COR-L47 (cell line): Measurements from ENCODE around the gene UNC5B.

Experiments used
- DNase-seq: peaks from one replicate; lab custom pipeline; 2025; lab: John Stamatoyannopoulos, UW

Gene UNC5B

DNA sequence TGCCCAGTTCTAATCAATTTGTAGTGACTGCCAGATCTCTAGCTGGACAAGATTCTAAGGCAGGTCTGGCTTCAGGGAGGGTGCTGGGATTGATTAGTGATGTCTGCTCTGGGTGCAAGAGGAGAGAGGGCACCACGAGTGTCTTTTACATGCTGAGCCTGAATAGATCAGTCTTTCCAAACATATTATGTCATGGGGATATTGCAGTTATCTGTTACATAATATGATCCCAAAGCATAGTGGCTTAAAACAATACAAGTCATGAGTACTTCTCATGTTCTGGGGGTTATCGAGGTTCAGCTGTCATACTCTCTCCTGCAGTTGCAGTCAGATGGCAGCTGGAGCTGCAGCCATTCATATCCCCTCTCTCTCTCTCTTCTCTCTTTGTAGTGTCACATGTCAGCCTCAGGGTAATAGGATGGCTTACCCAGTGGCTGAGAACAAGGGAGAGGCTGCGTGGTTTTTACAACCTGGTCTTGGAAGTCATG lies 132.7 kb downstream of the UNC5B start:
- DNase-seq: no peak

DNA sequence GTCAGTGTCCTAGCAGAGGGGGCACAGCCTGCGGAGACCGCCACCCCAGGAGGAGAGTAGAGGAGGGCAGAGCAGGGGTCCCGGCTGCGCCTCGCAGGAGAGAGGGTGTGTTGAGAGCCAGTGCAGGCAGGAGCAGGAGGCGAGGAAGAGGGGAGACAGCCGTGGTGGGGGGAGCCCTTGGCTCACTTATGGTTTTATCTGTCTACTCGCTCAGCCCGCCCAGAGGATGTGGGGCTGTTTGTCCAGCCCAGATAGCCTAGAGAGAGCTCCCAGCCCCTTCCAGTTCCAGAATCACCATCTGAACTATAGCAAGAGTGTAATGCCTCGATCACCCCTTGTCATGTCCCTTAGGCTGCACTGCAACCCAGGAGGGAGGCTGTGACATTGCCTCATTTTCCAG lies 133.3 kb downstream of the UNC5B start:
- DNase-seq: no peak

DNA sequence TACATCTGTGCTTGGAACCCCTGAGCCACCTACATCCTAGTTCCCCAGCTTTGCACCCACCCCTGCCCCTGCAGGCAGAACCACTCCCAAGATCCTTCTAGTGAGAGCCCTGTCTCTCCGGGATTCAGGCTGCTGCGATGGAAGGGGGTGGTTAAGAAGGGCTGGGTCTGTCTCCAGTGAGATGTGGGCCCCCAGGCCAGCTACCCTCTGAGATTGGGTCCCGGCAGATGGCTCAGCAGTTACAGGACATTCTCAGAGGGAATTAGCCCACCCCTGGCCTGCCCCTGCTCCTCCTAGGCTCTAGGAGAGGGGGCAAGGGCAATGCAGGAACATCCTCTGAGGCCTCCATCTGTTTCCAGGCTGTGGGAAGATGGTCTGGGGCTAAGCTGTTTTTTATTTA lies 134.4 kb downstream of the UNC5B start:
- DNase-seq: no peak

DNA sequence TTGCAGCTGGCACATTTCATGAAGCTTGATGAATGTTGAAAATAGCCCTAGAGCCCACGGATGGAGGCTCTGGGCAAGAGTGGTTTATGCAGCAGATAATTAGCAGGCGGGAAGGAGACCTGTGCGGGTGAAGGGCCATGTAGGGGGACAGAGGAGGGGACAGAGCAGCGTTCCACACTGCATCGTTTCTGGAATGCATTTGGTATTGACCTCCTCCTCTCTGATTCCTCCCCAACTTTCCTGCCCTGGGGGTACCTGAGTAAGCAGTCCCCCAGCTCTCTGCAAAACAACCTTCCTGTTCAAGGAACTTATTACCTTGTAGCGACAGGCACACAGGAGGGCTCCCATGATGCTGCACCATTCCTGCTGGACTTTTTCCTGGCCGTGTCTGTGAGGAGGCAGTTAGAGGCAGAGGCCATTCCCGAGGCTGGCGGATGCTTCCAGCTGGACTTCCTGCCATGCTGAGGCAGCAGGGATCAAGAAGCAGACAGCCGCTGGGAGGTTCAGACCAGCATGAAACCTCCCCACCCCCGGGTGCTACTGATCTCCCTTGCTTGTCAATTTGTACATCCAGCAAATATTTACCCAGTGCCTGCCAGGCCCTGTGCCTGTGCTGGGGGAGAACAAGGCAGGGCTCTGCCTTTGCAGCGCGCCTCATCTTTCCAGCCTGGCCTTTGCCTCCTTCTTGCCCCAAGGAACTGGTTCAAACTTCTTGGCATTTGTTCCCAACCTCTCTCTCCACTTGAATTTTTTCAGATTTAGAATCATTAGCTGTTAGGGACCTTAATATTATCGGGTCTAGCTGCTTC lies 135.4 kb downstream of the UNC5B start:
- DNase-seq: peak; percentile 36

DNA sequence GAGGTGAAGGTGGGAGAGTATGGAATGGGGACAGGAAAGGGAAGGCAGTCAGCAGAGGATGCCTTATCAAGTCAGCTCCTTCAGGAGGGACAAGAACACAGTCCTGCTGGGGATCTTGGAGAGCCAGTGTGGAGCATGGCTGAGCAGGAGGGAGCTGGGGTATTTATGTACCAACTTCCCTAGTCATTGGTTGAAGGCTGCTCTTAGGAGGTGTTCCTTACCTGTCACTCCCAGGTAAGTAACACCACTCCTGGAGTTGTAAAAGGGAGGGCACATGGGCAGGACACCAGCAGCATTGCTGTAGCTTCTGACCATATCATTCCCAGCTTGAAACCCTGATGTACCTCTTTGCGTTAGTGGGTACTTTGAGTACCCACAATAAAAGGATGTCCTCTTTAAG lies 136.5 kb downstream of the UNC5B start:
- DNase-seq: no peak

DNA sequence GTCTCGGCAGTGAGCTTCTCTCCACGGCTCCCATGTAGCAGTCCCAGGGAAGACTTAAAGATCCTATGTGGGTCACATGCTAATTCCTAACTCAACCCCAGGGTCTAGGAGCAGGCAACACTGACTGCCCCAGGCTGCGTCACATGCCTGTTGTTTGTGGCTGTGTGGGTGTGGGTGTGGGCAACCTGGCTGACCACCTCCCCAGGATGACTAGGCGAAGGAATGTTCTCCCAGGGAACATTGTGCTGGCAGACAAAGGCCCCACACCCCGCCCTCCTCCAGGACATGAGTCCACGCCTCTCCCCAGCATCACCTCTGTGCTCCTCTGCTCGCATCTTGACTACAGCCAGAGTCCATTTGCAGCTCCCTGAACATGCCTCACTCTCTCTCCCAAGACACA lies 137.0 kb downstream of the UNC5B start:
- DNase-seq: no peak

DNA sequence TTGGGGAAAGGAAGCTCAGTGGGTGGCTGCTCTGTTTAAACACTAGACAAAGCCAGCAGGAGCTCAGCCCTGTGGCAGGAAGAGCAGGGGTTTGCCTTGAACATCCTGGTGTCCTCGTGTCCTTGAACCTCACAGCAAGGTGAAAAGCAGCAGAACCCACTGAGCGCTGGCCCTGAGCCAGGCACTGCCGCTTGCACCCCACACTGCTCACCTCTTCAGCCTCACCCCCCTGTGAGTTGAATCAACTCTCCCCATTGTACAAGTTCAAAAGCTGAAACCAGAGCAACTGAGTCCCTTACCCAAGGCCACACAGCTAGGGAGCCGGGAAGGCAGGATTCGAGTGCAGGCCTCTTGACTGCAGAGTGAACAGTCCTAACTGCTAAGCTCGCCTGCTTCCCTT lies 138.7 kb downstream of the UNC5B start:
- DNase-seq: no peak

DNA sequence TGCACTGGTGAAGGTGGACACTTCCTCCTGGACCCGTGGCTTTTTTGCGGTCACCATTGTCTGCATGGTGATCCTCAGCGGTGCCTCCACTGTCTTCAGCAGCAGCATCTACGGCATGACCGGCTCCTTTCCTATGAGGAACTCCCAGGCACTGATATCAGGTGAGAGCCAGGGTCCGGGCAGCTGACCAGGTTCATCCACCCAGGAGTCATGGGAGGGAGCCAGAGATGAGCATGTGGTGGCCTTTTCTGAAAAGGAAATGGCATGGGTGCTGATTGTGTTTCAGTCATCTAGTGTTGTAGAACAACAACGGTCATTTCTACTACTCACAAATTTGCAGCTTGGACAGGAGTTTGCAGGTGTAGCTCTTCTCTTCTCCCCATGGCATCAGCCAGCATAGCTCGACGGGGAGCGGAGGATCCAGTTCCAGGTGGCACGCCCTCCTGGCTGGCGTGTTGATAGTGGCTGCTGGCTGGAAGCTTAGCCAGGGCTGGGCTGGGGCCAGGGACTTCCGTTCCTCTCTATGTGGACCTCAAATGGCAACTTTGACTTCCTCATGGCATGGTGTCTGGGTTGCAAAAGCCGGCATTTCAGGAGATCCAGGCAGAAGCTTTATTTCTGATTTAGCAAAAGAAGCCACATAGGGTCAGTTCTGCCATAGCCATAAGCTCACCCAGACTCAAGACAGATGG lies 139.4 kb downstream of the UNC5B start:
- DNase-seq: peak; percentile 42
